GM06990 (cell line): ENCODE results near the gene GPRASP3.
"Not testable (repeated sequence)": the region's sequence is repeated elsewhere in the genome, so short reads cannot be mapped to it uniquely, and the experiment has no call there.

Experiments
- DNase-seq: peaks from one replicate; pipeline ENCODE4 v3.0.0-alpha.2; 2011; ENCODE audit not compliant: insufficient read length; ENCODE audit errors: extremely low read depth
- H3K27me3 ChIP-seq: replicated peaks from 2 replicates; pipeline ENCODE4 v1.6.0; 2011; ENCODE audit warnings: low read length; ENCODE audit not compliant: control insufficient read depth, insufficient read depth
- H3K36me3 ChIP-seq: 2 replicates; pipeline ENCODE4 v1.5.1; 2011; ENCODE audit warnings: low read length; ENCODE audit not compliant: control insufficient read depth, insufficient read depth
- H3K4me3 ChIP-seq: replicated peaks from 2 replicates; pipeline ENCODE4 v1.5.1; 2011; ENCODE audit warnings: low read depth, mild to moderate bottlenecking, control low read depth, low read length
- TF ChIP-seq, protein P1 (sequence below): IDR thresholded peaks from 2 replicates; pipeline ENCODE4 v1.5.1; 2011; ENCODE audit warnings: low read length, control low read depth, mild to moderate bottlenecking, inconsistent platforms; ENCODE audit not compliant: insufficient read depth, poor library complexity, severe bottlenecking

The GPRASP3 gene

DNA sequence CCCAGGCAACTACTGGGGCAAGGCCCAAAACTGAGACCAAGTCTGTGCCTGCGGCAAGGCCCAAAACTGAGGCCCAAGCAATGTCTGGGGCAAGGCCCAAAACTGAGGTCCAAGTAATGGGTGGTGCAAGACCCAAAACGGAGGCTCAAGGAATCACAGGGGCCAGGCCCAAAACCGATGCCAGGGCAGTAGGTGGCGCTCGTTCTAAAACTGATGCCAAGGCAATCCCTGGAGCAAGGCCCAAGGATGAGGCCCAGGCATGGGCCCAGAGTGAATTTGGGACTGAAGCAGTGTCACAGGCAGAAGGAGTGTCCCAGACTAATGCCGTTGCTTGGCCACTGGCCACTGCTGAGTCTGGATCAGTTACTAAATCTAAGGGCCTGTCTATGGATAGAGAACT lies 5.5 kb upstream of the GPRASP3 start:
- Histone ChIP-seq H3K4me3 (no peak overlapping the region), H3K36me3 (no peaks in the 10 kb centered on the region), H3K27me3 (no peaks in the 10 kb centered on the region)
- no peak for DNase-seq
- TF ChIP-seq, protein P1, sequence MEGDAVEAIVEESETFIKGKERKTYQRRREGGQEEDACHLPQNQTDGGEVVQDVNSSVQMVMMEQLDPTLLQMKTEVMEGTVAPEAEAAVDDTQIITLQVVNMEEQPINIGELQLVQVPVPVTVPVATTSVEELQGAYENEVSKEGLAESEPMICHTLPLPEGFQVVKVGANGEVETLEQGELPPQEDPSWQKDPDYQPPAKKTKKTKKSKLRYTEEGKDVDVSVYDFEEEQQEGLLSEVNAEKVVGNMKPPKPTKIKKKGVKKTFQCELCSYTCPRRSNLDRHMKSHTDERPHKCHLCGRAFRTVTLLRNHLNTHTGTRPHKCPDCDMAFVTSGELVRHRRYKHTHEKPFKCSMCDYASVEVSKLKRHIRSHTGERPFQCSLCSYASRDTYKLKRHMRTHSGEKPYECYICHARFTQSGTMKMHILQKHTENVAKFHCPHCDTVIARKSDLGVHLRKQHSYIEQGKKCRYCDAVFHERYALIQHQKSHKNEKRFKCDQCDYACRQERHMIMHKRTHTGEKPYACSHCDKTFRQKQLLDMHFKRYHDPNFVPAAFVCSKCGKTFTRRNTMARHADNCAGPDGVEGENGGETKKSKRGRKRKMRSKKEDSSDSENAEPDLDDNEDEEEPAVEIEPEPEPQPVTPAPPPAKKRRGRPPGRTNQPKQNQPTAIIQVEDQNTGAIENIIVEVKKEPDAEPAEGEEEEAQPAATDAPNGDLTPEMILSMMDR = peak; percentile 41

DNA sequence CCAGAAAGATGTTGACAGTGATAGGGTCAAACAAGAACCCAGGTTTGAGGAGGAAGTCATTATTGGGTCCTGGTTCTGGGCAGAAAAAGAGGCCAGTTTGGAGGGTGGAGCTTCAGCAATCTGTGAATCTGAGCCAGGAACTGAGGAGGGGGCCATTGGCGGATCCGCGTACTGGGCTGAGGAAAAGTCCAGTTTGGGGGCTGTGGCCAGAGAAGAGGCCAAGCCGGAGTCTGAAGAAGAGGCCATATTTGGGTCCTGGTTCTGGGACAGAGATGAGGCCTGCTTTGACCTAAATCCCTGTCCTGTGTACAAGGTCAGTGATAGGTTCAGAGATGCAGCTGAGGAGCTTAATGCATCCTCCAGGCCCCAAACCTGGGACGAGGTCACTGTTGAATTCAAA lies 4.6 kb upstream of the GPRASP3 start:
- H3K4me3 ChIP-seq = no peak overlapping the region
- DNase-seq = no peak
- H3K27me3 ChIP-seq = no peaks in the 10 kb centered on the region
- no peaks in the 10 kb centered on the region for H3K36me3 ChIP-seq
- TF ChIP-seq, protein P1 = no peak

DNA sequence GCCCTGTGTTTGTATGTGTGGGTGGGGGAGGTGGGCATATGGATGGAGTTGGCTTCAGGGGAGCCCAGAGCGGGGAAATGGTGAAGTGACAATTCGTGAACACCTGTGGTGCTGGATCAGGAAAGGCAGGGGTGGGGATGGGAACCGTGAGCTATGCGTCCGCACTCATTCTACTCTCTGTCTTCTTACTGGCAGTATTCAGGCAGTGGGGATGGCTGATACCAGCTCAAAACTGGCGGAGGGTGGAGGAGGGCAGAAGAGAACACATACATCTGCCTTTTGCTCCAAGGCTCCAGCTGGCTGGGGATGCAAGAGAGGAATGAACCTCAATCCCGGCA lies 595 bp downstream of the GPRASP3 start:
- not testable (repeated sequence) for DNase-seq, H3K4me3 ChIP-seq, H3K36me3 ChIP-seq, H3K27me3 ChIP-seq

DNA sequence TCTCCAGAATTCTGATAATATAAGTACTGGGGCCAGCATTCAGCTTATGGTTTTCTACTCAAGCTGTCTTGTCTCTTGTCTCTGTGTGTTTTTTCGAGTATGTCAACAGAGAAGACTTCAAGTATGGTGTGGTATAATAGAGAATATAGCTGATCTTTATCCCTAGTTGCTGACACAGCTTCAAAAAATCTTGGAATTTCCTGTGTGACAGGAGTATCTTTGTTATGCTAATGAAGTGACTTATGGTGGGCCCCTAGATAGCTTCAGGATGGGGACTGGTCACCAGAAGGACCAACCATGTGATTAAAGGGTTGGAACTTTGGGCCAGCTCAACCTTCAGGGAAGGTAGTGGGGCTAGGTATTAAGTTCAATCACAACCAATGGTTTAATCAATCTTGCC lies 2.9 kb downstream of the GPRASP3 start:
- Histone ChIP-seq H3K36me3 (no peaks in the 10 kb centered on the region), H3K4me3 (no peak overlapping the region), H3K27me3 (no peaks in the 10 kb centered on the region)
- TF ChIP-seq, protein P1 = no peak
- DNase-seq = no peak

DNA sequence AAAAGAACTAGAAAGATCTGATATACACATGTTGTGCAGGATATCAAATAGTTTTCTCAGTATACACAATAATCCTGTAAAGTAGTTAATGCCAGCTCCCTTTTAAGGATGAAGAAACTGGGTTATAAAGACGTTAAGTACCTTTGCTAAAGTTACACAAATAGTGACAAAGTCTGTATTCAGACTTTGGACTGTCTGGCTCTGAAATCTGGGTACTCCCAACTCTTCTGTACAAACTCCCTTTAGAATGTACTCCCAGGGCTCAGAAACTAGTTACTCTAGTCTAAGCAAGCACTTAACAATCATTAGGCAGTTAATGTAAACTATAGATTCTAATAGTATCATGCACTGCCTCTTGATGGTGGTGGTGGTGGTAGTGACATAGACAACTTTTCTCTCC lies 7.2 kb downstream of the GPRASP3 start:
- Histone ChIP-seq H3K4me3 (no peak overlapping the region), H3K27me3 (no peaks in the 10 kb centered on the region), H3K36me3 (no peaks in the 10 kb centered on the region)
- DNase-seq = no peak
- TF ChIP-seq, protein P1 = no peak

DNA sequence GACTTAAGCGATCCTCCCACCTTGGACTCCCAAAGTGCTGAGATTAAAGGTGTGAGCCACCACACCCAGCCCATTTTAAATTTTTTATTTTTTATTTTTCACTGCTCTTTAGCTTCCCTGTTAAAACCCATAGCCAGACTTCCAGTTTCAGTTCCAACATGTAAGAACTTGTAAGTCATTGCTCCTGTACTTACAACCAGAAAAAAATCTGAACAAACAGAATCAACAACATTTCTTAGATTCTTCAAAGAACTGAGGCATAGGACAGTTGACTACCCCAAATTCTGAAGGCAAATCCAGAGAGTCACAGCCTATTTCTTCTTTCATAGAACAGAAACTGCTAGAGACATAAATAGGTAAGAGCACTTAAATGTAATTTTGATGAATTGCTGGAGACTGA lies 8.1 kb downstream of the GPRASP3 start:
- TF ChIP-seq, protein P1 = no peak
- Histone ChIP-seq H3K36me3 (no peaks in the 10 kb centered on the region), H3K4me3 (no peak overlapping the region), H3K27me3 (no peaks in the 10 kb centered on the region)
- DNase-seq = no peak
